Measurements from ENCODE around the gene CCDC112.
"Not testable (repeated sequence)": the region's sequence is repeated elsewhere in the genome, so short reads cannot be mapped to it uniquely, and the experiment has no call there.

The CCDC112 gene

GRCh38 chr5:115264786-115265185, 31.7 kb downstream of the CCDC112 start:
- H3K9me3 Mint-ChIP-seq, result no peaks in the 10 kb centered on the region
- peaks cover 12% of the 10 kb centered on the region for H3K36me3 Mint-ChIP-seq (ENCODE audit: low read depth)
- no peak overlapping the region for H3K27ac Mint-ChIP-seq
- no peaks in the 10 kb centered on the region for H3K27me3 Mint-ChIP-seq (ENCODE audit: low read depth)
- H3K4me3 Mint-ChIP-seq, result no peak overlapping the region
- peaks cover 19% of the 10 kb centered on the region for H3K4me1 Mint-ChIP-seq
- TF ChIP-seq, protein P1, sequence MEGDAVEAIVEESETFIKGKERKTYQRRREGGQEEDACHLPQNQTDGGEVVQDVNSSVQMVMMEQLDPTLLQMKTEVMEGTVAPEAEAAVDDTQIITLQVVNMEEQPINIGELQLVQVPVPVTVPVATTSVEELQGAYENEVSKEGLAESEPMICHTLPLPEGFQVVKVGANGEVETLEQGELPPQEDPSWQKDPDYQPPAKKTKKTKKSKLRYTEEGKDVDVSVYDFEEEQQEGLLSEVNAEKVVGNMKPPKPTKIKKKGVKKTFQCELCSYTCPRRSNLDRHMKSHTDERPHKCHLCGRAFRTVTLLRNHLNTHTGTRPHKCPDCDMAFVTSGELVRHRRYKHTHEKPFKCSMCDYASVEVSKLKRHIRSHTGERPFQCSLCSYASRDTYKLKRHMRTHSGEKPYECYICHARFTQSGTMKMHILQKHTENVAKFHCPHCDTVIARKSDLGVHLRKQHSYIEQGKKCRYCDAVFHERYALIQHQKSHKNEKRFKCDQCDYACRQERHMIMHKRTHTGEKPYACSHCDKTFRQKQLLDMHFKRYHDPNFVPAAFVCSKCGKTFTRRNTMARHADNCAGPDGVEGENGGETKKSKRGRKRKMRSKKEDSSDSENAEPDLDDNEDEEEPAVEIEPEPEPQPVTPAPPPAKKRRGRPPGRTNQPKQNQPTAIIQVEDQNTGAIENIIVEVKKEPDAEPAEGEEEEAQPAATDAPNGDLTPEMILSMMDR (IDR thresholded peaks at IDR 0.05; ENCODE audit: unreplicated experiment in 3 of 3), result no peak

DNA sequence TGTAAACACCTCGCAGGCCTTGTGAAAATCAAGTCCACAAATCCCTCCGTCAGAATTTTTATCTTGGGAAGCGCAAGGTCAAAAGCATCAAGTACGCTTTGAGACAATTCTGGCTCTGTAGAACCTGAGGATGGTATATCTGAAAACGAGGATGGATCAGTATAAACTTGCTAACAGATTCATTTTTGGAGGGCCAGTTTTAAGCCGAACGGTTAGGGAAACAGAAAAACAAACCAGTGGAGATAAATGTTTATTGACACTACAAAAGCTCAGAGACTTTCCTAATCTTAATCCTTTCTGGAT, 33.4 kb downstream of the CCDC112 start:
- Mint-ChIP-seq H3K36me3 (ENCODE audit: low read depth) (peaks cover 12% of the 10 kb centered on the region), H3K4me3 (peak overlapping the region; percentile 89 to 96 (median 92)), H3K27ac (peak overlapping the region; percentile 85 to 94 (median 94)), H3K27me3 (ENCODE audit: low read depth) (no peaks in the 10 kb centered on the region), H3K9me3 (no peaks in the 10 kb centered on the region), H3K4me1 (peaks cover 19% of the 10 kb centered on the region)
- TF ChIP-seq, protein P1 (IDR thresholded peaks at IDR 0.05; ENCODE audit: unreplicated experiment in 3 of 3), result no peak

DNA sequence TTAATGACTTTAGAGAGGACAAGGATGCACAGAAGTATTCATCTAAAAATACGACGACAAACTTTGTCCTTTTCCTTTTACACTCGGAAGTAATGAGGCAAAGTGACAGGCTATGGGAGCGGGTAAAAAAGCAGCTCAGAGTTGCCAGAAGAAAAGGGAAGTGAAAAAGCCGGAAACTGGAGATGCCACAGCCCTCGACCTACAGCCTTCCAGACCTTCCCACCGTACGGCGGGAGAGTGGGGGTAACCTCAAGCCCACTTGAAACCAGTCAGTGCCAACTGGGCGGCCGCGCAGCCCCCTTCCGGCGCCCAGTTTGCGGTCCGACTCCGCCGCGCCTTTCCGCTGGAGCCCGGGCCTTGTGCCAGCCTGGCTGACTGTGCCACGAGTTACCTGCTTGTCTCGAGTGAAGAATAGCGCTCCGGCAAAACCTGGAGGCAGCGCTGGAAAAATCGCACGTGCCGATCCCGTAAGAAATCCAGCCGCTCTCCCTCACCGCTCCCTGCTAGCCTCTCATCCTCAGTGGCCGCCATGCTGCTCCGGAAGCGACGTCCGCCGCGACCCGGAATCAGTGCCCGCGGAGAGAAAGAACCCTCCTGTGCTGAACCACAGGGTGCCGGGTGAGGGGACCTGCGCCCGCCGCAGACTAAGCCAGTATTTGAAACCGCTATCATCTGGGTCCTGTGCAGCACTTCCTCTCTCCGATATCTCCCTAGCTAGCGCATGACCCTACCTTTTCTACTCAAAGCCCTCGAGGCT, 34.0 kb downstream of the CCDC112 start, which contains the start of gene PGGT1B:
Gene PGGT1B (minus strand): TSS at position 557 of the 757 bp plus-strand sequence. CDS start 26 bp downstream, at position 531.
- TF ChIP-seq, protein P1 (IDR thresholded peaks at IDR 0.05; ENCODE audit: unreplicated experiment in 3 of 3), result no peak
- peaks cover 9% of the 10 kb centered on the region for H3K36me3 Mint-ChIP-seq (ENCODE audit: low read depth)
- peak within 1 kb of the TSS; percentile 89 to 96 (median 92) for H3K4me3 Mint-ChIP-seq
- H3K27ac Mint-ChIP-seq, result peak within 1 kb of the TSS; percentile 85 to 94 (median 94)
- no peaks in the 10 kb centered on the region for H3K9me3 Mint-ChIP-seq
- H3K27me3 Mint-ChIP-seq (ENCODE audit: low read depth), result no peaks in the 10 kb centered on the region
- peaks cover 19% of the 10 kb centered on the region for H3K4me1 Mint-ChIP-seq

DNA sequence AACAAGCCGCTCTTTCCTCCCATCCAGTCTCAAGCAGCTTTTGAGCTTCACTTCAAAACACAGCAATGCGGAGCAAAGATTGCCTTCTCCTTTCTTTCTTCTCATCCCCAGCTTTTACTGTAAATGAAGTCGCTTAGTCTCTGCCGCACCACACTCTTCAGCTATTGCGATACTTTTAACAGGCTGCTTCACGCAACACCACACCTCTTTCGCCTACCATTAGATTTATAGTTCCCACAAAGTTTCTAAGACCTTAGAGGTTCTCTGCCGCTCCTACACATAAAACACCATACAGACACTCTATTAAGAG, 34.5 kb downstream of the CCDC112 start:
- H3K9me3 Mint-ChIP-seq, result no peaks in the 10 kb centered on the region
- H3K4me1 Mint-ChIP-seq, result peaks cover 19% of the 10 kb centered on the region
- H3K27me3 Mint-ChIP-seq (ENCODE audit: low read depth), result no peaks in the 10 kb centered on the region
- TF ChIP-seq, protein P1 (IDR thresholded peaks at IDR 0.05; ENCODE audit: unreplicated experiment in 3 of 3), result no peak
- peak overlapping the region; percentile 89 to 96 (median 92) for H3K4me3 Mint-ChIP-seq
- peaks cover 8% of the 10 kb centered on the region for H3K36me3 Mint-ChIP-seq (ENCODE audit: low read depth)
- peak overlapping the region; percentile 85 to 94 (median 94) for H3K27ac Mint-ChIP-seq

- Mint-ChIP-seq H3K27ac (no peak overlapping the region), H3K4me1 (peaks cover 19% of the 10 kb centered on the region), H3K9me3 (no peaks in the 10 kb centered on the region), H3K36me3 (ENCODE audit: low read depth) (peaks cover 4% of the 10 kb centered on the region), H3K4me3 (peak overlapping the region; percentile 36 to 46 (median 39)), H3K27me3 (ENCODE audit: low read depth) (no peaks in the 10 kb centered on the region)
- TF ChIP-seq, protein P1 (IDR thresholded peaks at IDR 0.05; ENCODE audit: unreplicated experiment in 3 of 3), result no peak
Observed at GRCh38 chr5:115260248-115260647, 36.2 kb downstream of the CCDC112 start.

GRCh38 chr5:115257981-115258380, 38.5 kb downstream of the CCDC112 start:
- H3K9me3 Mint-ChIP-seq, result no peaks in the 10 kb centered on the region
- H3K27me3 Mint-ChIP-seq (ENCODE audit: low read depth), result no peaks in the 10 kb centered on the region
- no peak overlapping the region for H3K4me3 Mint-ChIP-seq
- no peak overlapping the region for H3K27ac Mint-ChIP-seq
- no peaks in the 10 kb centered on the region for H3K36me3 Mint-ChIP-seq (ENCODE audit: low read depth)
- H3K4me1 Mint-ChIP-seq, result peaks cover 18% of the 10 kb centered on the region
- TF ChIP-seq, protein P1 (IDR thresholded peaks at IDR 0.05; ENCODE audit: unreplicated experiment in 3 of 3), result no peak

DNA sequence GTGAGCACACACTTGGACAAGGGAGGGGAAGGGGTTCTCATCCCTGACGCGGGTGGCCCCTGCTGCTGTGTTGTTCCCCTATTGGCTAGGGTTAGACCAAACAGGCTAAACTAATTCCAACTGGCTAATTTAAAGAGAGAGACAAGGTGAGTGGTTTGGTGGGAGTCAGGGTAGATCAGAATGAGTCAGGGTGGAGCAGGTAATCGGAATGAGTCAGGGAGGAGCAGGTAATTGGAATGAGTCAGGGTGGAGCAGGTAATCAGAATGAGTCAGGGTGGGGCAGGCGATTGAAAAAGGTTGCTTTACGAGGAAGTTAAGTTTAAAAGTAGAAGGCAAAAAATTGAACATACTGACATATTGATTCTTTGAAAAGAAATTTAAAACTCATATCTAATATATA, 47.1 kb downstream of the CCDC112 start:
- H3K4me3 Mint-ChIP-seq; H3K27ac Mint-ChIP-seq; H3K36me3 Mint-ChIP-seq (ENCODE audit: low read depth); H3K9me3 Mint-ChIP-seq; H3K4me1 Mint-ChIP-seq; H3K27me3 Mint-ChIP-seq (ENCODE audit: low read depth): not testable (repeated sequence)

All from nephron (organoid).